GM18511 (cell line): ENCODE data around the gene CDK5RAP3.
"Not testable (repeated sequence)": the region's sequence is repeated elsewhere in the genome, so short reads cannot be mapped to it uniquely, and the experiment has no call there.

Experiments used
- ATAC-seq: cut with Tn5 transposase; IDR thresholded peaks from one replicate; pipeline ENCODE4 v1.9.1; 2021; ENCODE audit warnings: mild to moderate bottlenecking, moderate library complexity; ENCODE audit not compliant: unreplicated experiment

Gene CDK5RAP3

DNA sequence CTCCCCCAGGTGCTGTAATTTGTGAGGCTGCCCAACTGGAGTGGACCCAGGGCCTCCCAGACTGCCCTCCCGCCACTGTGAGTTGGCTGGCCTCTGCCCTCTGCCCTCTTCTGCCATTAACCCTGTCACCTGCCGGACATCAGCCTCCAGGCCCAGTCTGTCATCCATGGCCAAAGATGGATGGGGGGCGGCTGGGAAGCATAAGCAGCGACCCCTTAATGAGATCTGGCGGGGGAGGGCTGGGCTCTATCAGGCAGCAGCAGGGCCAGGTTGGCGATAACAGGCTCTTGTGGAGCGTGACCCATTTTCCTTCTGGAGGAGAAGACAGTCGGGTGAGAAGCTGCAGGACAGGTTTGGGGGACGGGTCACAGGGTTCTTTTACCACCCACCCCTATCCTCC is 25.3 kb downstream of the CDK5RAP3 start:
- ATAC-seq = no peak

DNA sequence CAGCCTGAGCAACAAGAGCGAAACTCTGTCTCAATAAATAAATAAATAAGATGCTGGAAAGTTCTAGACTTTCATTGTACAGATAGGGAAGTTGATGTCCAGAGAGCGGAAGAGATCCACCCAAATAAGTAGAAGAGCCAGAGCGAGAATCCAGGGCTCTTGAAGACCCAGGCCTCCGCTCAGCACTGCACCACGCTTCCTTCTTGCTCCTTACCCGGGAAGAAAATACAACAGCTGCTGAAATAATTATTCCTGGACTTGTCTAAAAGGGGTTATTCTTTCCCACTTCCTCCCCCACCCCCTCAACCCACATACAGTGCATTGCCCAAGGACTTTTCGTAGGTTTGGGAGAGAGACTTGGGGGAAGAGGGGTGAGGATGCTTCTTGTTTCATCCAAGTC is 26.7 kb downstream of the CDK5RAP3 start:
- ATAC-seq = no peak

DNA sequence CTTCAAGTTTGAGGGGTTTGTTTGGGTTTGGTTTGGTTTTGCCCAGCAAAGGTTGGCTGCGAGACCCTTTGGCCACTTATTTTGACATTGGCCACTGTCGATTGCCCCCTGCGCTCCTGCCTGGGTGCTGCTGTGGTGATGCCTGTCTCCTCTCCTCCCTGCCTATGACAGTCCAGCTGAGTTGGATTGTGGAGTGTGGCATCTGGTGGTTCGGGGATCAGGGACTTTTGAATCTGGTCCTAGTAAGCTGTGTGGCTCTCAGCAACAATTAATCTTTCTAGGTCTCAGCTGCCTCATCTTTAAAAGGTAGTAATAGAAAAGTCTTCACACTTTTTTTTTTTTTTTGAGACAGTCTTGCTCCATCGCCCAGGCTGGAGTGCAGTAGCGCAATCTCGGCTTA is 27.1 kb downstream of the CDK5RAP3 start:
- no peak for ATAC-seq

DNA sequence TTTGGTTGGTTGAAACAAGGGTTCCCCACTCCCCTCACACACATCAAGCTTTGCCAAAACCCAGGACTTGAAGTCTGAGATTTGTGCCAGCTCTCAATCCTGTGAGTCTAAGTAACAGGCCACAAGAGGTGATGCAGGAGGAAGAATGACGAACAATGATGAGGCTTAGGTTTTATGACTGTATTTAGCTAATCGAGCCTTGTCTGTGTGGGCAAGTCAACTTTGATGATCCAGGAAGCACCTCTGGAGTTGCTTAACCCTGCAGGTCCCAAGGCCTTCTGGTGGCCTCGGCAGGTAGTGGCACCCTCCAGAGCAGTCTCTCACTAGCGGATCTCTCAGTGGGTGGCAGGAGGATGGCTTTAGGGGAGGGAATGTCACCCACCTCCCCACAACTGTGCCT is 28.7 kb downstream of the CDK5RAP3 start:
- no peak for ATAC-seq

DNA sequence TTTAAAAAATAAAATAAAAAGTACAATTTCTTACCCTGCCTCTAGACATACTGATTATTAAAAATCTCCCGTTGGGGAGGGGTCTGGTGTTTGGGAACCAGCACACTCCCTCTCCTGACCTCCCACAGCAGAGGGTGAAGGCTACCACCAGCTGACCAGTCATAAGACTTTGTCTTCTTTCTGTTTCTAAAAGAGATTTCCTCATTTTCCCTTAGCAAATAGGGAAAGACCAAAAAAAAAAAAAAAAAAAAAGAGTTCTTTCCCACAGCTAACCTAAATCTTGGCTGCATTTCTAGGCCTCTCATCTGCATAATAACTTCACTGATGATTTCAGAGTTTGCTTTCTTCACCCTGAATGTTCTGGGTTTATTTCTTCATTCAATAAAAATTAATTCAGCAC is 30.3 kb downstream of the CDK5RAP3 start:
- ATAC-seq = no peak

DNA sequence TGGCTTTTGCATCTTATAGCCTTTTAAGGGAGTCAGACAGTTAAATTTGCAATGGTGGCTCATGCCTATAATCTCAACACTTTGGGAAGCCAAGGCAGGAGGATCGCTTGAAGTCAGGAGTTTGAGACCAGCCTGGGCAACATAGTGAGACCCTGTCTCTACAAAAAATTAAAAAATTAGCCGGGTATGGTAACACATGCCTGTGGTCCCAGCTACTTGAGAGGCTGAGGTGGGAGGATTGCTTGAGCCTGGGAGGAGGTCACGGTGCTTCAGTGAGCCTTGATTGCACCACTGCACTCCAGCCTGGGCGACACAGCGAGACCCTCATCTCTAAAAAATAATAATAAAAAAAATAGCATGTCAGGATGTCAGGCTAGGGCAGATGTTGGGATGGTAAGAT is 30.7 kb downstream of the CDK5RAP3 start:
- ATAC-seq = not testable (repeated sequence)

DNA sequence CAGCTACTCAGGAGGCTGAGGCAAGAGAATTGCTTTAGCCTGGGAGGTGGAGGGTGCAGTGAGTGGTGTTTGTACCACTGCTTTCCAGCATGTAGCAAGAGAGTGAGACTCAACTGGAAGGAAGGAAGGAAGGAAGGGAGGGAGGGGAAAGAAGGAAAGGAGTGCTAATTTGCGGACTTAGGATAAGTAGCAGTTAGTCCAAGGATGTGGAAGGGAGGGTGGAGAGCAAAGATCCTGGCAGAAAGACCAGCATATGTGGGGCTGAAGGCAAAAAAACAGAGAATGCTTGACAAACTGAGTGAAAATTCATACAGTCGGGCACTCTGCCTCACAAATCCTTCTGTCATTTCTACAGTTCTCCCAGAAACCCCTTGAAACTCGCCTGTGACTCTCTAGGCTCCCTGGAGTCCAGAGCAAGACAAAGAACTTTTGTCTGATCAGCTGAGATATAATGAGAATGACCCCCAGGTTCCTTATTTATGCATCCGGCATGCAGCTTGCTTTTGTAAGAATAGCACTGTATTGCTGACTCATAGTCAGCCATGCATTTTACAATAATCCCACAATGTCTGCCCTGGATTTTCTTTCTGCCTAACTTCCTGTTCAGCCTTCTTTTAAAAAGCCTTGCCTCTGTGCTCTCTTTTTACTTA is 31.5 kb downstream of the CDK5RAP3 start:
- ATAC-seq = no peak

DNA sequence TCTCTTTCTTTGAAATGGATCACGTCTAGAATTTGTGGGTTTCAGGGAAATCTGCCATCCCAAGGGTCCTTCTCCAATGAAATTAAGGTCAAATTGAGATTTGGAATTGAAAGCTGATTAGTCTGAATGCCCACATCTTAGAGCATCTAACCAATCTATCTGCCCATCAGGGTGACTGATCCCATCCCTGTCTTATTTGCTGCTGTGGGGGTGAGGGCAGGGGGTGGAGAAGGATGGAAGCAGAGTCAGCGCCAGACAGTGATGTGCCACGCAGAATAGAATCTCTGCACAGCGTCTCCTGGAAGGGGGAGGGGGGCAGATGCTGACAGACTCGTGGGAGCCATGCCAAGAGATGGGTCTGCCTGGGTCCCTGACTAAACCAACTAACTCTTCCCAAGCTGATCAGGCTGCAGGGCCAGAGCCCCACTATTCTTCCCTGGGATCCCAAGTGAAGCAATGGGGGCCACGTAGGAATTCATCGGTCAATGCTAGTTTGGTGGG is 32.1 kb downstream of the CDK5RAP3 start:
- ATAC-seq = no peak

DNA sequence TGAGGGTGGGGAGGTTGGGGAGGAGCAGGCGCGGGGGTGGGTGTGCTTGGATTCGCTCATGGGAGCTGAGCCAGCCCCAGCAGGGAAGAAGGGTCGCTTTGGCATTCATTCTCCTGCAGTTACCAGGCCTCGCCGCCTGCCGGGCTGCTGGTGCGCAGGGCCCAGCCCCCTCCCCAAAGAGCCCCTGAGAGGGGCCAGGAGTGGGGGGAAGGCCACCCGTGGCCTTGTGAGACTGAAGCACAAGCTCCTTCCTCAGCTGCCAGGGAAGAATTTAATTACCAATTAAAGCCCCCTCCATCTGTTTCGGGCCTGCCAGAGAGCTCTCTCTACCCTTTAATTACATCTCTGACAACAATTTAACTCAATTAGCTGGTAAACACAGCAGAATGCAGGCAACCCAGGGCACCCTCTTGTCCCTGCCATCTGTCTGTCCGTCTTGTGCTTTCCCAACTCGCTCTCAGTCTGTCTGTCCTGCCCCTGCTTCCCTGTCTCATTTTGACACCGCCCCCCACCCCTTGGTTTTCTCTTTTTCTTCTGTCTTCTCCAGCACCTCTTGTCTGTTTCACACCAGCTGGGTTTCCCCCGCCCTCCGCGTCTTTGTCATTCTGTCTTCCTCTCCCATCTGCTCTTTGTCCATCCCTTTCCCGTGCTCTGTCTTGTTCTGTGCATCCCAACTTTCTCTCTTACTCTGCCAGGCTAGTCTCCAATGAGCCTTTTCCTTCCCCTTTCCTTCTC is 32.7 kb downstream of the CDK5RAP3 start:
- no peak for ATAC-seq

DNA sequence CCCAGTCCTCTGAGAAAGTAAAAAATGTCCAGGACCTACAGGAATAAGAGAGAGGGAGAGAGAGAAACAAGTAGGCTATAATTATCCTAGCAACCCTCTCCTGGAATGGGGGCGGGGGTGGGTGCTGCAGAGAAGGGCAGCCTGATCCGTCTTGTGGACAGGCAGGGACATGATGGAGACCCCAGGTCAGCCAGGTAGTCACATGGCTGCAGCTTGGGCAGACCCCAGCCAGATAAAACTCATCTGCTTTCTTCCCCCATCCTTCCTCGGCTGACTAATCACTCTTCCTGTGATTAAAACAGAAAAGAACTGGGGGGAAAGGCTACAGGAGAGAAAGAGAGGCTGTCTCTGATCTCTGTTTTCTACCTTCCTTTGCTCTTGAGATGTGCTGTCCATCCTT is 34.1 kb downstream of the CDK5RAP3 start:
- no peak for ATAC-seq

DNA sequence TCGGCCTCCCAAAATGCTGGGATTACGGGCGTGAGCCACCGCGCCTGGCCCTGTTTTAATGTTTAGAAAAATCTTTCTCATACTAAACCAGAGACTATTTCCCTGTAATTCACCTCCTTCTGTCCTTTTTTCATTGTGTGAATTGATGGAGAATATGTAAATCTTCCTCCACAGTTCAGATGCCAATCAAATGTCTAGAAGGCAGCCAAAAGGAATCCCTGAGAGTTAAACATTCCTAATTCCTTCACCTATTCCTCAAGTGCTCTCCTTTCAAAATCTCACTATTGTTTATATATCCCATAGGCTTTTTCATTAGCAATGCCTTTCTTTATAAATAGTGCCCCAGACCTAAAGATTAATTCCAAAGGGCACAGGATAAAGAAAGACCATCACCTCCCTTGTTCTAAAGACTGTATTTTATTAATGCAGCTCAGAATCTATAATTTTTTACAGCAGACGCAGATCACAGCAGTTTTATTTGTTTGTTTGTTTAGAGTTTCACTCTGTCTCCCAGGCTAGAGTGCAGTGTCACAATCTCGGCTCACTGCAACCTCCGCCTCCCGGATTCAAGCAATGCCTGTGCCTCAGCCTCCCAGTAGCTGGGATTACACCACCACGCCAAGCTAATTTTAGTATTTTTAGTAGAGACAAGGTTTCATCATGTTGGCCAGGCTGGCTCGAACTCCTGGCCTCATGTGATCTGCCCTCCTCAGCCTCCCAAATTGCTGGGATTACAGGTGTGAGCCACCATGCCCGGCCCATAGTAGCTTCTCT is 36.2 kb downstream of the CDK5RAP3 start:
- no peak for ATAC-seq

DNA sequence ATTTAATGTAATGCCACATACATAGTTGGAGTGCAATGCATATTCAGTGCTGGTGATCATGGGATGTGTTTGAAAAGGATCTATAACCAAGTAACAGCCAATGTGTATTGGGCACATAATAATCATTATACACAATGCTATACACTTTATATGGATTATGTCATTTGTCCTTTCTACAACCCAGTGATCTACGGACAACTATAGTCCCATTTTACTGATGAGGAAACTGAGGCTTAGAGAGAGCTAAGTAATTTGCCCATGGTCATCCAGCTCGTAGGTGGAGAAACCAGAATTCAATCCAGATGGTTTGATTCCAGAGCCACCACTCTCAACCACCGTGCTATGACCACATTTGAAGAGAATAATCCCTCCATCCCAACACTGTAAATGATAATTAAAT is 39.3 kb downstream of the CDK5RAP3 start:
- no peak for ATAC-seq

DNA sequence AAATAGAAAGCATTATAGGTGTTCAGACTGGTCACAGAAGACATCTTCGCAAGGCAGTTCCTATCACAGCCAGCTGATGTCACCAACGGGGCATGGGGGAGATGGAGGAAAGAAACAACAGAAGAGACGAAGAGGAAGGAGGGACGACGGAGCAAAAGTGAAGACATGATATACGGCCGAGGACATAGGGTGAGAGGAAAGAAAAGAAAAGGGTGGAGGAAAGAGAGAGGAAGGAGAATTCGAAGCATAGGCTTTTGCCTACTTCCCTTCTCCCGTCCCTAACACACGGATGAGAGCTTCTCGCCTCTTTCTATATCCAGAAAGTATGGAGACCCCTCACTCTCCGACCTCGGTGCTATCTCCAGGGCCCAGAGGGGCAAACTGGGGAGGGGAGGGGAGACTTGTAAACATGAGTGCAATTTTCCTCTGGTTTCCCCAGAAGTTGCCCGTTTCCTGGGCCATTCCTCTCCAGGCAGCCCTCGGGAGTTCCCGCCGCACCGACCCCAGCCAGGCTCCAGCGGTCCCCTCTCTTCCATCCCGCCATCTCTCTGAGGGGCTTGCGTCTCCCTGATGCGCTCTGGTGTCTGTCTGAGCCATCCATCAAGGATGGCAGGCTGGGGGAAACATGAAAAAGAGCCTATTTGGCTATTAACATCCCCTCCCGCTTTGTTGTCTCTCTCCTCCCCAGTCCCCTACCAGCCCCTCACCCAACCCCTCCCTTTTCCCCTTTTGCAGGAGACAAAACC is 40.7 kb downstream of the CDK5RAP3 start:
- ATAC-seq = no peak

DNA sequence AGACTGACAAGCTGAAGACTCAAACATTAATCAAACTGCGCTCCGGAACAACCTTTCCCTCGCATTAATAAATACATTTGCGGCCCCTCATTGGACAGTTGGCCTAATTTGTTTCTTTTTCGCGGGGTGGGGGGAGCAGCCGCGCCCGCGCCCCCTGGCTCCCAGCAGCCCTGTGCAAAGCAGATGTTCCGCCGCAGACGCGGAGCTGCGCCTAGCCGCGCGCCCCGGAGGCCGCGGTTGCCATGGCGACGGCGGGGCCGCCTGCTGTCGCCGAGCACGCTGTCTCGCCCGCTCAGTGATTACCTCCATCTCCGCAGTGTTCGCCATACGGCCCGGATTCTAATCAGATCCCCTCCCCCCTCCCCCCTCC is 41.2 kb downstream of the CDK5RAP3 start:
- ATAC-seq = no peak

DNA sequence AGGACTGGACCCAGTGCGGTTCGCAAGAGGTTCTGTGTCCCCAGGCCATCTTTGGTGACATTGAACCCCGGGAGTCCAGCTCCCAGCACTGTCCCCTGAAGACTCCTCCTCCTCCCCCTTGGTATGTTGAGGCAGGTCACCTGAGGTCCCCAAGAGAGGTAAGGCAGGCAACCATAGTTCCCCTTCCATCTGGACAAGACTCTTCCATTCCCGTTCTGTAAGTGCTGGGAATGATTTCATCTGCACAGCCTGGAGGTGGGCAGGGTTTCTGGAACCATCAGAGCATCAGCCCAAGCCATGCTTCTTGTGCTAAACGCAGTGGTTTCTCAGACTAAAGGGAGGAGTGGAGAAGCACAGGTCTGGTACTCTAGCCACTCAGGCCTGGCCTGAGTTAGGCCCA is 41.7 kb downstream of the CDK5RAP3 start:
- no peak for ATAC-seq

DNA sequence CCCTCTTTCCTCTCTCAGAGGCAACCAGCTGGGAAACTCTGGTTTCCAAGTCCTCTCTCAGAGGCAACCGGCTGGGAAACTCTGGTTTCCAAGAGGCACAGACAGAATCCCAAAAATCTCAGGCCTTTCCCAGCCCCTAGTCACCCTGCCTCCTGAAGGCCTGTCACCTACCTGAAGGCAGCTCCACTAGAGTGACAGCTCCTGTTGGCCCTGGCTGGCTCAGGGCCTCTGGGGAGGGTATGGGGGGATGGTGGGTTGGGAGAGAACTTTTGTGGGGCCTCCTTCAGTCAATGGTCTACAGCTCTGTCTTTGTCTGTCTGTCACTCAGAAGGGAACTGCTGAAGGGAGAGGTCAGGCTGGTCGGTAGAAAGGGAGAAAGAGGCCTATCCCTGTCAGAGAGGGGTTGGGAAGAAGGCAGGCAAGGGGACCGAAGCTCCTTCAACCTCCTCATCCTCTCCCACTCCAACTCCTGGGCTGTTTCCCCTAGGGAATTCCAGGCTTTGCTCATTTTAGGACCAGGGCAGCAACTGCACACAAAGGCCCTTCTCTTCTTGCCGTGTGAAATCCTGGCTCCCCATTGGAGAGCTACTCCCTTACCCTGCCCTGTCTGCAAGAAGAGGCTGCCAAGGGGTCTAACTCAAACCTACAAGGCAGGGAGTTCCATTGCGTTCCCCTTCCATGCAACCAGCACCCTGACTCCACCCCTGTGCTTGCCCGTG is 43.1 kb downstream of the CDK5RAP3 start:
- no peak for ATAC-seq

DNA sequence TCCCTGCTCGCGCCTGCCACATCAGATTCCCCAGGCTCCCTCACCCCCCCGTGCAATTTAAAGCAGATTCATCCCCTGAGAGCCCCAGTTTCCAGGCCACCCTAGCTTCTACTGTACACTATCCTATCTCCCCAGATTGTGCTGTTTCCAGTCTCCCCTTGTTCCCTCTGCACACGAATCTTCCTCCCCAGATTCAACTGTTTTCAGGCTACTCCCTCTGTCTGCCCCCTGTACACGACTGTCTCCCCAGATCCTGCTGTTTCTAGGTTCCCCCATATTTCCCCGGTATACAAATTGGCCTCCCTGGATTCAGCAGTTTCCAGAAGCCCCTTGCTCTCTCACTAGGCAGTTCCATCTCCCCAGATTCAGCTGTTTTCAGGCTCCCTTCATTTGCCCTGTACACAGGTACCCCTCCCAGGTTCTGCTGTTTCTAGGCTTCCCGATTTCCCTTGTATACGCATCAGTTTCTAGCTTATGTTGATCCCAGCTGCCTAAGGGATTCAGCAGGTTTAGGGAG is 43.7 kb downstream of the CDK5RAP3 start:
- no peak for ATAC-seq

DNA sequence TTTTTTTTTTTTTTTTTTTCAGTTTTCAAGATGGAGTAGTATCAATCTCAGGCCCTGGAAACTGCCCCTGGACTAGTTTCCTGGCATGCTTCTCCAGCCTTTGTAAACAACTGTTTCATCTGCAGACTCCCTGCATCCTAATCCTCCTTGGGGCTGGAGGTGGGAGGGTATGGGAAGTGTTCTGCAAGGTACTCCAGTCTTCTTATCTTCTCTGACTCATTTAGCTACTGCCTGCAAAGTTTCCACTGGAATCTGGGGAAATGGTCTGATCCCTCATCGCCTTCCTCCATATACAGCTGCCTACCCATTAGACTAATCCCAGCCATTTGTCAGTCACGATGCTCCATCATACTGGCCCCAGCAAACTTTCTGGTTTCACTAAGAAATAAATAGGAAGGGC is 45.2 kb downstream of the CDK5RAP3 start:
- ATAC-seq = no peak

DNA sequence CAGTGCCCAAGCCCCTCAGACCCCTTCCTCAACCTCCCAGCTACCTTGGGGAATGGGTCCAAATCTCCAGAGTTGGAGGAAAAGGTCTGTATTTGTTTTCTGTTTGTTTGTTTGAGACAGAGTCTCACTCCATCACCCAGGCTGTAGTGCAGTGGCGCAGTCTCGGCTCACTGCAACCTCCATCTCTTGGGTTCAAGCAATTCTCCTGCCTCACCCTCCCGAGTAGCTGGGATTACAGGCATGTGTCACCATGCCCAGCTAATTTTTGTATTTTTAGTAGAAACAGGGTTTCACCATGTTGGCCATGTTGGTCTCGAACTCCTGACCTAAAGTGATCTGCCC is 46.9 kb downstream of the CDK5RAP3 start:
- not testable (repeated sequence) for ATAC-seq

DNA sequence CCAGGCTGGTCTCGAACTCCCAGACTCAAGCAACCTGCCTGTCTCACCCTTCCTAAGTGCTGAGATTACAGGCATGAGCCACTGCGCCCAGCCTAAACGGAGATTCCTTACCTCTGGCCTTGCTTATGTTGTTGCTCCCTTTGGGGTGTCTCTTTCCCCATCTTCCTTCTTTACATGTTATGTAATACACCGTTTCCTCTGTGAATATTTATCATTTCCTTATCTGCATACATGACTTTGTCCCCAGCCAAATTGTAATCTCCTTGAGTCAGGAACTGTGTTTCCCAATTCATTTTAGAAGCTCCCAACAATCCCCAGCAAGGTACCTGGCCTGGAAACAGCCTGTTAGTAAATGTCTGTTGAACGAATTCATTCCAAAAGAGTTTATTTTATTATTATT is 51.0 kb downstream of the CDK5RAP3 start:
- ATAC-seq = no peak
